Measurements from ENCODE around the gene RAB3IP.
"Not testable (repeated sequence)": the region's sequence is repeated elsewhere in the genome, so short reads cannot be mapped to it uniquely, and the experiment has no call there.

RAB3IP gene

GRCh38 chr12:69758105-69758504 lies 19.4 kb downstream of the RAB3IP start:
- no peak for DNase-seq

- DNase-seq = not testable (repeated sequence)
Measured at GRCh38 chr12:69759581-69759980, 20.9 kb downstream of the RAB3IP start.

- no peak for DNase-seq
Measured at GRCh38 chr12:69765515-69765914, 26.9 kb downstream of the RAB3IP start.

- DNase-seq = no peak
Measured at GRCh38 chr12:69766260-69766659, 27.6 kb downstream of the RAB3IP start.

GRCh38 chr12:69779928-69780327 lies 41.3 kb downstream of the RAB3IP start:
- DNase-seq = no peak

- no peak for DNase-seq
Measured at GRCh38 chr12:69783365-69783764, 44.7 kb downstream of the RAB3IP start.

- DNase-seq = no peak
Measured at GRCh38 chr12:69789351-69789750, 50.7 kb downstream of the RAB3IP start.

- DNase-seq = no peak
Measured at GRCh38 chr12:69792533-69792932, 53.9 kb downstream of the RAB3IP start.

GRCh38 chr12:69807101-69807897 lies 68.6 kb downstream of the RAB3IP start:
- not testable (repeated sequence) for DNase-seq

GRCh38 chr12:69810870-69811498 lies 72.3 kb downstream of the RAB3IP start:
- no peak for DNase-seq

- no peak for DNase-seq
Measured at GRCh38 chr12:69816082-69816481, 77.4 kb downstream of the RAB3IP start.

GRCh38 chr12:69821032-69821455 lies 82.4 kb downstream of the RAB3IP start:
- no peak for DNase-seq

GRCh38 chr12:69821456-69822159 lies 82.9 kb downstream of the RAB3IP start:
- DNase-seq = no peak

GRCh38 chr12:69822201-69822860 lies 83.7 kb downstream of the RAB3IP start:
- DNase-seq = no peak

- no peak for DNase-seq
Measured at GRCh38 chr12:69824028-69824427, 85.4 kb downstream of the RAB3IP start.

GRCh38 chr12:69824966-69825560 lies 86.4 kb downstream of the RAB3IP start, which contains the start of gene MYRFL:
MYRFL (plus strand) TSS chr12:69825227; CDS start chr12:69825518, 291 bp downstream.
- no peak for DNase-seq

- no peak for DNase-seq
Measured at GRCh38 chr12:69828897-69829296, 90.2 kb downstream of the RAB3IP start.

GRCh38 chr12:69833696-69834095 lies 95.0 kb downstream of the RAB3IP start:
- no peak for DNase-seq

GRCh38 chr12:69834147-69834546 lies 95.5 kb downstream of the RAB3IP start:
- DNase-seq = no peak

GRCh38 chr12:69834576-69834975 lies 95.9 kb downstream of the RAB3IP start:
- DNase-seq = no peak

- DNase-seq = no peak
Measured at GRCh38 chr12:69835081-69835480, 96.4 kb downstream of the RAB3IP start.

GRCh38 chr12:69836015-69836414 lies 97.4 kb downstream of the RAB3IP start:
- no peak for DNase-seq

- DNase-seq = no peak
Measured at GRCh38 chr12:69837191-69837590, 98.5 kb downstream of the RAB3IP start.
